ENCODE results near the gene NCOA5.
"Not testable (repeated sequence)": the region's sequence is repeated elsewhere in the genome, so short reads cannot be mapped to it uniquely, and the experiment has no call there.

The NCOA5 gene

GRCh38 chr20:46102940-46103339, 13.2 kb upstream of the NCOA5 start:
- POLR2A ChIA-PET, result no interaction called here
- H3K27ac ChIP-seq (ENCODE audit: extremely low read depth, low read depth, low read length), result no peak overlapping the region
- TF ChIP-seq ZNF16 (tag by site-specific recombination; IDR thresholded peaks at IDR 0.05; ENCODE audit: low read depth), result no peak
- TF ChIP-seq, protein P1, sequence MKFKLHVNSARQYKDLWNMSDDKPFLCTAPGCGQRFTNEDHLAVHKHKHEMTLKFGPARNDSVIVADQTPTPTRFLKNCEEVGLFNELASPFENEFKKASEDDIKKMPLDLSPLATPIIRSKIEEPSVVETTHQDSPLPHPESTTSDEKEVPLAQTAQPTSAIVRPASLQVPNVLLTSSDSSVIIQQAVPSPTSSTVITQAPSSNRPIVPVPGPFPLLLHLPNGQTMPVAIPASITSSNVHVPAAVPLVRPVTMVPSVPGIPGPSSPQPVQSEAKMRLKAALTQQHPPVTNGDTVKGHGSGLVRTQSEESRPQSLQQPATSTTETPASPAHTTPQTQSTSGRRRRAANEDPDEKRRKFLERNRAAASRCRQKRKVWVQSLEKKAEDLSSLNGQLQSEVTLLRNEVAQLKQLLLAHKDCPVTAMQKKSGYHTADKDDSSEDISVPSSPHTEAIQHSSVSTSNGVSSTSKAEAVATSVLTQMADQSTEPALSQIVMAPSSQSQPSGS (tag by site-specific recombination; IDR thresholded peaks at IDR 0.05; ENCODE audit: low read depth), result 0 out of 2 replicates have a peak, but pooled peaks have one; percentile 7
- no peaks in the 10 kb centered on the region for H3K4me1 ChIP-seq (ENCODE audit: control insufficient read depth, insufficient read depth, low read length)
- H3K36me3 ChIP-seq (ENCODE audit: control insufficient read depth in 2 of 2, insufficient read depth in 1 of 2, low read length in 2 of 2), result no peaks in the 10 kb centered on the region
- CTCF ChIA-PET, result interaction anchor here (1.7 to 1.8 kb wide), 2 partner anchors 80 to 133 kb away, joined by 4 to 7 read pairs; no protein-coding TSS in a partner anchor
- H3K4me3 ChIP-seq (ENCODE audit: low read depth, low read length), result no peak overlapping the region
- no peaks in the 10 kb centered on the region for H3K9me3 ChIP-seq (ENCODE audit: control insufficient read depth, insufficient read depth, low read depth, low read length)

- H3K4me3 ChIP-seq (ENCODE audit: low read depth, low read length), result no peak overlapping the region
- H3K4me1 ChIP-seq (ENCODE audit: control insufficient read depth, insufficient read depth, low read length), result no peaks in the 10 kb centered on the region
- no peaks in the 10 kb centered on the region for H3K36me3 ChIP-seq (ENCODE audit: control insufficient read depth in 2 of 2, insufficient read depth in 1 of 2, low read length in 2 of 2)
- CTCF ChIA-PET, result interaction anchor here (1.2 to 1.7 kb wide), 2 partner anchors 79 to 132 kb away, joined by 5 to 7 read pairs; no protein-coding TSS in a partner anchor
- H3K9me3 ChIP-seq (ENCODE audit: control insufficient read depth, insufficient read depth, low read depth, low read length), result no peaks in the 10 kb centered on the region
- H3K27ac ChIP-seq (ENCODE audit: extremely low read depth, low read depth, low read length), result no peak overlapping the region
- TF ChIP-seq, protein P2, sequence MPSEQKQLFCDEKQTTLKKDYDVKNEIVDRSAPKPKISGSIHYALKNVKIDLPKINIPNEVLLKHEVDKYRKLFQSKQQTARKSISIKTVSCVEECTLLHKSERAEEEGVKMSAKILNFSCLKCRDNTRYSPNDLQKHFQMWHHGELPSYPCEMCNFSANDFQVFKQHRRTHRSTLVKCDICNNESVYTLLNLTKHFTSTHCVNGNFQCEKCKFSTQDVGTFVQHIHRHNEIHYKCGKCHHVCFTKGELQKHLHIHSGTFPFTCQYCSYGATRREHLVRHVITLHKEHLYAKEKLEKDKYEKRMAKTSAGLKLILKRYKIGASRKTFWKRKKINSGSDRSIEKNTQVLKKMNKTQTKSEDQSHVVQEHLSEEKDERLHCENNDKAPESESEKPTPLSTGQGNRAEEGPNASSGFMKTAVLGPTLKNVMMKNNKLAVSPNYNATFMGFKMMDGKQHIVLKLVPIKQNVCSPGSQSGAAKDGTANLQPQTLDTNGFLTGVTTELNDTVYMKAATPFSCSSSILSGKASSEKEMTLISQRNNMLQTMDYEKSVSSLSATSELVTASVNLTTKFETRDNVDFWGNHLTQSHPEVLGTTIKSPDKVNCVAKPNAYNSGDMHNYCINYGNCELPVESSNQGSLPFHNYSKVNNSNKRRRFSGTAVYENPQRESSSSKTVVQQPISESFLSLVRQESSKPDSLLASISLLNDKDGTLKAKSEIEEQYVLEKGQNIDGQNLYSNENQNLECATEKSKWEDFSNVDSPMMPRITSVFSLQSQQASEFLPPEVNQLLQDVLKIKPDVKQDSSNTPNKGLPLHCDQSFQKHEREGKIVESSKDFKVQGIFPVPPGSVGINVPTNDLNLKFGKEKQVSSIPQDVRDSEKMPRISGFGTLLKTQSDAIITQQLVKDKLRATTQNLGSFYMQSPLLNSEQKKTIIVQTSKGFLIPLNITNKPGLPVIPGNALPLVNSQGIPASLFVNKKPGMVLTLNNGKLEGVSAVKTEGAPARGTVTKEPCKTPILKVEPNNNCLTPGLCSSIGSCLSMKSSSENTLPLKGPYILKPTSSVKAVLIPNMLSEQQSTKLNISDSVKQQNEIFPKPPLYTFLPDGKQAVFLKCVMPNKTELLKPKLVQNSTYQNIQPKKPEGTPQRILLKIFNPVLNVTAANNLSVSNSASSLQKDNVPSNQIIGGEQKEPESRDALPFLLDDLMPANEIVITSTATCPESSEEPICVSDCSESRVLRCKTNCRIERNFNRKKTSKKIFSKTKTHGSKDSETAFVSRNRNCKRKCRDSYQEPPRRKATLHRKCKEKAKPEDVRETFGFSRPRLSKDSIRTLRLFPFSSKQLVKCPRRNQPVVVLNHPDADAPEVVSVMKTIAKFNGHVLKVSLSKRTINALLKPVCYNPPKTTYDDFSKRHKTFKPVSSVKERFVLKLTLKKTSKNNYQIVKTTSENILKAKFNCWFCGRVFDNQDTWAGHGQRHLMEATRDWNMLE (tag by site-specific recombination; conservative IDR thresholded peaks at IDR 0.05; ENCODE audit: low read depth), result no peak
- TF ChIP-seq BCL6B (tag by site-specific recombination; IDR thresholded peaks at IDR 0.05) (peak; percentile 41; the same call in 1 of the 2 replicates), ZNF747 (tag by site-specific recombination; IDR thresholded peaks at IDR 0.05) (no peak)
- TF ChIP-seq, protein P1 (tag by site-specific recombination; IDR thresholded peaks at IDR 0.05; ENCODE audit: low read depth), result peak; percentile 44; the same call in 1 of the 2 replicates
- POLR2A ChIA-PET, result no interaction called here
Measured at GRCh38 chr20:46101957-46102356, 12.2 kb upstream of the NCOA5 start.

DNA sequence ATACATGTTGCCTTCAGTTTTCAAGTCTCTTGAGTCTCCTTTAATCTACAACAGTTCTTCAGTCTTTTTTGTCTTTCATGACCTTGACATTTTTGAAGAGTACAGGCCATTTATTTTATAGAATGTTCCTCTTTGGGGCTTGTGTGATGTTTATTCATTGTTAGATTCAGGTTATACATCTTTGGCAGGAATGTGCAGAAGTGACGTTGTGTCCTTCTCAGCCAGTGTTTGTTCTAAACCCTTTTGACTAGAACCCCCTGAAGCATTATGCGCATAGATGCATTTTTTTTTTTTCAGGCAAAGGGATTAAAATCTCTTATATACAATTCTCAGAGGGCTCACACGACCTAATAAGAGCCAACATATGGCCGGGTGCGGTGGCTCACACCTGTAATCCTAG, 11.2 kb upstream of the NCOA5 start:
- CTCF ChIA-PET, result interaction anchor here (1.2 kb wide), 1 partner anchor 78 kb away, joined by 5 read pairs; no protein-coding TSS in a partner anchor

GRCh38 chr20:46100444-46100843, 10.7 kb upstream of the NCOA5 start:
- H3K4me1 ChIP-seq (ENCODE audit: control insufficient read depth, insufficient read depth, low read length); H3K9me3 ChIP-seq (ENCODE audit: control insufficient read depth, insufficient read depth, low read depth, low read length); H3K36me3 ChIP-seq (ENCODE audit: control insufficient read depth in 2 of 2, insufficient read depth in 1 of 2, low read length in 2 of 2); CTCF ChIA-PET; POLR2A ChIA-PET; H3K27ac ChIP-seq (ENCODE audit: extremely low read depth, low read depth, low read length); H3K4me3 ChIP-seq (ENCODE audit: low read depth, low read length): not testable (repeated sequence)

More for the DNA sequence above, 11.2 kb upstream of the NCOA5 start:
- POLR2A ChIA-PET, result no interaction called here
- TF ChIP-seq ZEB2 (tag by site-specific recombination; IDR thresholded peaks at IDR 0.05), result no peak
- TF ChIP-seq HOXC10 (CRISPR knock-in tag; IDR thresholded peaks at IDR 0.05), result no peak
- TF ChIP-seq, protein P3, sequence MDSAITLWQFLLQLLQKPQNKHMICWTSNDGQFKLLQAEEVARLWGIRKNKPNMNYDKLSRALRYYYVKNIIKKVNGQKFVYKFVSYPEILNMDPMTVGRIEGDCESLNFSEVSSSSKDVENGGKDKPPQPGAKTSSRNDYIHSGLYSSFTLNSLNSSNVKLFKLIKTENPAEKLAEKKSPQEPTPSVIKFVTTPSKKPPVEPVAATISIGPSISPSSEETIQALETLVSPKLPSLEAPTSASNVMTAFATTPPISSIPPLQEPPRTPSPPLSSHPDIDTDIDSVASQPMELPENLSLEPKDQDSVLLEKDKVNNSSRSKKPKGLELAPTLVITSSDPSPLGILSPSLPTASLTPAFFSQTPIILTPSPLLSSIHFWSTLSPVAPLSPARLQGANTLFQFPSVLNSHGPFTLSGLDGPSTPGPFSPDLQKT (IDR thresholded peaks at IDR 0.05; ENCODE audit: borderline replicate concordance, low read depth, low read length), result no peak
- no peak for TF ChIP-seq ZBTB17 (tag by site-specific recombination; IDR thresholded peaks at IDR 0.05)
- TF ChIP-seq ZNF112 (tag by site-specific recombination; IDR thresholded peaks at IDR 0.05), result no peak
- no peak overlapping the region for H3K27ac ChIP-seq (ENCODE audit: extremely low read depth, low read depth, low read length)
- no peaks in the 10 kb centered on the region for H3K9me3 ChIP-seq (ENCODE audit: control insufficient read depth, insufficient read depth, low read depth, low read length)
- no peak overlapping the region for H3K4me3 ChIP-seq (ENCODE audit: low read depth, low read length)
- no peaks in the 10 kb centered on the region for H3K4me1 ChIP-seq (ENCODE audit: control insufficient read depth, insufficient read depth, low read length)
- no peaks in the 10 kb centered on the region for H3K36me3 ChIP-seq (ENCODE audit: control insufficient read depth in 2 of 2, insufficient read depth in 1 of 2, low read length in 2 of 2)

Data from HEK293 (cell line).